Lung (tissue), 12 donors: ENCODE measurements around the gene DYNC1LI2. TPM values are rescaled to one million over a fixed set of nuclear protein-coding genes. Genes with fewer than 3 reads are reported as not detected.

Source experiments
- ATAC-seq: fragments of 200-7000 bp; cut with Tn5 transposase; one replicate; pipeline ENCODE4 v1.9.1; 2020; ENCODE audit warnings: moderate number of reproducible peaks; ENCODE audit not compliant: insufficient read depth, low FRiP score
- DNase-seq, 3 donors: peaks; one replicate each; pipeline ENCODE4 v3.0.0-alpha.2; 2013 to 2017
- H3K27ac ChIP-seq, 2 donors: one replicate each; pipeline ENCODE4 v1.5.1; 2013; ENCODE audit warnings: mild to moderate bottlenecking in 2 of 2, moderate library complexity in 2 of 2, control low read depth in 1 of 2, inconsistent platforms in 1 of 2, low read depth in 1 of 2, low read length in 1 of 2
- H3K27me3 ChIP-seq, 3 donors: one replicate each; pipeline ENCODE4 v1.5.1; 2013; ENCODE audit warnings: low read length in 2 of 3; ENCODE audit not compliant: control insufficient read depth in 3 of 3, insufficient read depth in 3 of 3
- H3K36me3 ChIP-seq, 4 donors: one replicate each; pipeline ENCODE4 v1.5.1; 2013; ENCODE audit warnings: low read length in 4 of 4, mild to moderate bottlenecking in 1 of 4, moderate library complexity in 1 of 4; ENCODE audit not compliant: control insufficient read depth in 4 of 4, insufficient read depth in 4 of 4
- H3K4me1 ChIP-seq, 5 donors: one replicate each; pipeline ENCODE4 v1.5.1; 2013; ENCODE audit warnings: low read length in 5 of 5, mild to moderate bottlenecking in 2 of 5, moderate library complexity in 1 of 5; ENCODE audit not compliant: control insufficient read depth in 5 of 5, insufficient read depth in 5 of 5
- H3K4me3 ChIP-seq: one replicate; pipeline ENCODE4 v1.5.1; 2013; ENCODE audit warnings: mild to moderate bottlenecking, control low read depth, moderate library complexity
- H3K9ac ChIP-seq, 2 donors: one replicate each; pipeline ENCODE4 v1.5.1; 2013; ENCODE audit warnings: low read length in 2 of 2, control low read depth in 1 of 2; ENCODE audit not compliant: insufficient read depth in 1 of 2
- H3K9me3 ChIP-seq, 4 donors: one replicate each; pipeline ENCODE4 v1.5.1; 2013; ENCODE audit warnings: low read length in 3 of 4, mild to moderate bottlenecking in 1 of 4, moderate library complexity in 1 of 4; ENCODE audit not compliant: control insufficient read depth in 4 of 4, insufficient read depth in 3 of 4
- CTCF ChIP-seq: IDR thresholded peaks from 2 replicates; pipeline ENCODE4 v1.5.1; 2012; ENCODE audit warnings: mild to moderate bottlenecking; ENCODE audit errors: control extremely low read depth, extremely low read depth
- WGBS, 2 donors: extraction: QIAGEN DNeasy Blood & Tissue Kit; methylation state at CpG; one replicate each; pipeline ENCODE4 v1.1.7; 2013; 5-methylcytosine and 5-hydroxymethylcytosine counted together
- polyA plus RNA-seq, 2 donors: library from polyadenylated mRNA; stranded (reverse); fragments of 200-250 nt; gene quantifications; one replicate each; pipeline ENCODE4 v1.2.1, GENCODE V29; 2013
- total RNA-seq, 2 donors: library from RNA; depleted of rRNA in 1 of 2; stranded (reverse); fragments of >200 nt in 1 of 2; gene quantifications; one replicate each; pipeline ENCODE4 v1.2.1, GENCODE V29; 2014 to 2021
- donor health status: control.
- donor health status: control.
- donor health status: Bipolar disorder and iron deficiency.
- donor health status: healthy.
- donor health status: DM: yes; HTN: yes; CAD: no.

The DYNC1LI2 gene
- total and polyA plus RNA-seq, 4 donors, result 40.7 to 147 (median 94.6) TPM

- Histone ChIP-seq H3K27ac (no peak overlapping the region), H3K4me3 (no peak overlapping the region), H3K9ac (no peak overlapping the region), H3K9me3 (no peaks in the 10 kb centered on the region), H3K27me3 (no peaks in the 10 kb centered on the region), H3K36me3 (no peaks in the 10 kb centered on the region), H3K4me1 (peaks cover 0 to 15% (median 10%) of the 10 kb centered on the region in 5 donors)
- DNase-seq (no peak), ATAC-seq (no peak)
- no peak for TF ChIP-seq CTCF
- 75 to 89% methylated on average over 4 of the region's 4 CpGs for WGBS, 2 donors
These were observed 58.3 kb downstream of the DYNC1LI2 start for GRCh38 chr16:66693149-66693548.

GRCh38 chr16:66692341-66692740, 59.1 kb downstream of the DYNC1LI2 start:
- no peak for DNase-seq
- H3K4me3 ChIP-seq, result no peak overlapping the region
- no peak for TF ChIP-seq CTCF
- no peaks in the 10 kb centered on the region for H3K9me3 ChIP-seq
- no peak overlapping the region for H3K9ac ChIP-seq
- peaks cover 0 to 15% (median 10%) of the 10 kb centered on the region in 5 donors for H3K4me1 ChIP-seq
- H3K36me3 ChIP-seq, result no peaks in the 10 kb centered on the region
- H3K27me3 ChIP-seq, result no peaks in the 10 kb centered on the region
- no peak for ATAC-seq
- H3K27ac ChIP-seq, result no peak overlapping the region
- WGBS, 2 donors, result 91 to 93% methylated on average over 6 of the region's 6 CpGs

GRCh38 chr16:66691234-66691633, 60.2 kb downstream of the DYNC1LI2 start:
- peaks cover 0 to 15% (median 10%) of the 10 kb centered on the region in 5 donors for H3K4me1 ChIP-seq
- no peak overlapping the region for H3K9ac ChIP-seq
- DNase-seq (no peak), ATAC-seq (no peak)
- no peaks in the 10 kb centered on the region for H3K36me3 ChIP-seq
- no peaks in the 10 kb centered on the region for H3K9me3 ChIP-seq
- TF ChIP-seq CTCF, result no peak
- H3K27ac ChIP-seq, result no peak overlapping the region
- no peak overlapping the region for H3K4me3 ChIP-seq
- WGBS, 2 donors, result 79 to 86% methylated on average over 6 of the region's 6 CpGs
- no peaks in the 10 kb centered on the region for H3K27me3 ChIP-seq
